Neural progenitor cell (in vitro differentiated cells): Measurements from ENCODE around the gene MTHFS. TPM values are rescaled to one million over a fixed set of nuclear protein-coding genes. Genes with fewer than 3 reads are reported as not detected.

ENCODE experiments used
- DNase-seq: peaks from one replicate; pipeline ENCODE4 v3.0.0-alpha.2; 2016; ENCODE audit warnings: low spot score
- H2AFZ ChIP-seq: fragments of 200-600 bp; sonication (generic); replicated peaks from 2 replicates; pipeline ENCODE4 v1.6.1; 2016; ENCODE audit warnings: antibody characterized with exemption
- H3F3A ChIP-seq: fragments of 200-600 bp; sonication (generic); 2 replicates; pipeline ENCODE4 v1.6.1; 2016; ENCODE audit warnings: antibody characterized with exemption, low read depth
- H3K27ac ChIP-seq: fragments of 200-600 bp; sonication (generic); 2 replicates; pipeline ENCODE4 v1.5.1; 2016; ENCODE audit warnings: mild to moderate bottlenecking
- H3K27me3 ChIP-seq: fragments of 200-600 bp; sonication (generic); 2 replicates; pipeline ENCODE4 v1.6.1; 2016; ENCODE audit warnings: mild to moderate bottlenecking, moderate library complexity
- H3K36me3 ChIP-seq: fragments of 200-600 bp; sonication (generic); 2 replicates; pipeline ENCODE4 v1.5.1; 2016
- H3K4me1 ChIP-seq: fragments of 200-600 bp; sonication (generic); 2 replicates; pipeline ENCODE4 v1.6.1; 2016; ENCODE audit warnings: mixed run types
- H3K4me2 ChIP-seq: fragments of 200-600 bp; sonication (generic); 2 replicates; pipeline ENCODE4 v1.6.1; 2016
- H3K4me3 ChIP-seq: fragments of 200-600 bp; sonication (generic); 2 replicates; pipeline ENCODE4 v1.5.1; 2016
- H3K79me2 ChIP-seq: fragments of 200-600 bp; sonication (generic); 2 replicates; pipeline ENCODE4 v1.6.1; 2016; ENCODE audit warnings: low read depth
- H3K9ac ChIP-seq: fragments of 200-600 bp; sonication (generic); 2 replicates; pipeline ENCODE4 v1.6.1; 2016
- H3K9me3 ChIP-seq: fragments of 200-600 bp; sonication (generic); 2 replicates; pipeline ENCODE4 v1.5.1; 2016; ENCODE audit warnings: low read depth
- H4K20me1 ChIP-seq: fragments of 200-600 bp; sonication (generic); 2 replicates; pipeline ENCODE4 v1.6.1; 2016; ENCODE audit warnings: low read depth
- H3K27ac Mint-ChIP-seq: 3 replicates; pipeline ENCODE4 v1.8.0; 2021; ENCODE audit warnings: mixed read lengths
- H3K27me3 Mint-ChIP-seq: 2 replicates; pipeline ENCODE4 v1.8.0; 2022; ENCODE audit warnings: low read depth, mild to moderate bottlenecking, inconsistent platforms, moderate library complexity, mixed read lengths; ENCODE audit not compliant: insufficient read depth
- H3K36me3 Mint-ChIP-seq: 3 replicates; pipeline ENCODE4 v1.8.0; 2021; ENCODE audit warnings: mixed read lengths
- H3K4me1 Mint-ChIP-seq: 3 replicates; pipeline ENCODE4 v1.8.0; 2021; ENCODE audit warnings: mixed read lengths
- H3K4me3 Mint-ChIP-seq: 3 replicates; pipeline ENCODE4 v1.8.0; 2021; ENCODE audit warnings: mild to moderate bottlenecking, moderate library complexity, mixed read lengths
- H3K9me3 Mint-ChIP-seq: 3 replicates; pipeline ENCODE4 v1.8.0; 2020; ENCODE audit warnings: mixed read lengths
- EZH2 ChIP-seq: fragments of 200-600 bp; sonication (generic); IDR thresholded peaks from 2 replicates; pipeline ENCODE4 v1.6.1; 2017; ENCODE audit warnings: antibody characterized with exemption, mild to moderate bottlenecking, moderate library complexity
- EZH2phosphoT487 ChIP-seq: fragments of 200-600 bp; sonication (generic); IDR thresholded peaks from 2 replicates; pipeline ENCODE4 v1.6.1; 2017; ENCODE audit warnings: antibody characterized with exemption
- total RNA-seq: library from RNA; depleted of rRNA; stranded (reverse); fragments of >200 nt; gene quantifications from 2 replicates; pipeline ENCODE4 v1.2.3, GENCODE V29; 2015; ENCODE audit warnings: low replicate concordance
- TF ChIP-seq, protein P1 (sequence below): fragments of 200-600 bp; sonication (generic); IDR thresholded peaks from 2 replicates; pipeline ENCODE4 v1.5.1; 2017; ENCODE audit warnings: antibody characterized with exemption, mild to moderate bottlenecking

Gene MTHFS
- total RNA-seq, 1 donor from 2014 or later = 28.9 TPM

- H3K27ac Mint-ChIP-seq = peak overlapping the region; percentile 39
- H3K36me3 ChIP-seq = no peaks in the 10 kb centered on the region
- H3F3A ChIP-seq = peaks cover 49% of the 10 kb centered on the region
- H3K9ac ChIP-seq = peak overlapping the region; percentile 84
- H3K4me1 Mint-ChIP-seq = peaks cover 9% of the 10 kb centered on the region
- peak overlapping the region; percentile 86 for H3K4me2 ChIP-seq
- H3K4me3 Mint-ChIP-seq = peak overlapping the region; percentile 98
- H3K4me3 ChIP-seq = peak overlapping the region; percentile 95
- TF ChIP-seq, protein P1, sequence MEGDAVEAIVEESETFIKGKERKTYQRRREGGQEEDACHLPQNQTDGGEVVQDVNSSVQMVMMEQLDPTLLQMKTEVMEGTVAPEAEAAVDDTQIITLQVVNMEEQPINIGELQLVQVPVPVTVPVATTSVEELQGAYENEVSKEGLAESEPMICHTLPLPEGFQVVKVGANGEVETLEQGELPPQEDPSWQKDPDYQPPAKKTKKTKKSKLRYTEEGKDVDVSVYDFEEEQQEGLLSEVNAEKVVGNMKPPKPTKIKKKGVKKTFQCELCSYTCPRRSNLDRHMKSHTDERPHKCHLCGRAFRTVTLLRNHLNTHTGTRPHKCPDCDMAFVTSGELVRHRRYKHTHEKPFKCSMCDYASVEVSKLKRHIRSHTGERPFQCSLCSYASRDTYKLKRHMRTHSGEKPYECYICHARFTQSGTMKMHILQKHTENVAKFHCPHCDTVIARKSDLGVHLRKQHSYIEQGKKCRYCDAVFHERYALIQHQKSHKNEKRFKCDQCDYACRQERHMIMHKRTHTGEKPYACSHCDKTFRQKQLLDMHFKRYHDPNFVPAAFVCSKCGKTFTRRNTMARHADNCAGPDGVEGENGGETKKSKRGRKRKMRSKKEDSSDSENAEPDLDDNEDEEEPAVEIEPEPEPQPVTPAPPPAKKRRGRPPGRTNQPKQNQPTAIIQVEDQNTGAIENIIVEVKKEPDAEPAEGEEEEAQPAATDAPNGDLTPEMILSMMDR = no peak
- TF ChIP-seq EZH2 (no peak), EZH2phosphoT487 (no peak)
- H3K27ac ChIP-seq = peak overlapping the region; percentile 96
- H3K9me3 Mint-ChIP-seq = peaks cover 47% of the 10 kb centered on the region
- H3K4me1 ChIP-seq = peaks cover 37% of the 10 kb centered on the region
- H4K20me1 ChIP-seq = peaks cover 18% of the 10 kb centered on the region
- H3K9me3 ChIP-seq = no peaks in the 10 kb centered on the region
- H3K36me3 Mint-ChIP-seq = peaks cover 40% of the 10 kb centered on the region
- H2AFZ ChIP-seq = no peak overlapping the region
- H3K27me3 Mint-ChIP-seq = peaks cover 5% of the 10 kb centered on the region
- DNase-seq = no peak
- H3K27me3 ChIP-seq = no peaks in the 10 kb centered on the region
- peaks cover 57% of the 10 kb centered on the region for H3K79me2 ChIP-seq
Measured at GRCh38 chr15:79922512-79923078, 25.8 kb upstream of the MTHFS start.

GRCh38 chr15:79919749-79920511, 23.1 kb upstream of the MTHFS start:
- H3K27me3 ChIP-seq = no peaks in the 10 kb centered on the region
- no peak overlapping the region for H3K27ac Mint-ChIP-seq
- H3K9ac ChIP-seq = no peak overlapping the region
- peaks cover 49% of the 10 kb centered on the region for H3F3A ChIP-seq
- H3K36me3 Mint-ChIP-seq = peaks cover 60% of the 10 kb centered on the region
- DNase-seq = peak; percentile 57
- H4K20me1 ChIP-seq = peaks cover 18% of the 10 kb centered on the region
- peak overlapping the region; percentile 76 for H3K4me2 ChIP-seq
- H3K79me2 ChIP-seq = peaks cover 63% of the 10 kb centered on the region
- H2AFZ ChIP-seq = no peak overlapping the region
- H3K36me3 ChIP-seq = no peaks in the 10 kb centered on the region
- peaks cover 9% of the 10 kb centered on the region for H3K4me1 Mint-ChIP-seq
- H3K9me3 ChIP-seq = no peaks in the 10 kb centered on the region
- peaks cover 37% of the 10 kb centered on the region for H3K4me1 ChIP-seq
- peak overlapping the region; percentile 38 for H3K4me3 ChIP-seq
- peaks cover 56% of the 10 kb centered on the region for H3K9me3 Mint-ChIP-seq
- H3K27me3 Mint-ChIP-seq = peaks cover 5% of the 10 kb centered on the region
- TF ChIP-seq EZH2 (no peak), EZH2phosphoT487 (no peak)
- TF ChIP-seq, protein P1 = no peak
- H3K27ac ChIP-seq = peak overlapping the region; percentile 95
- no peak overlapping the region for H3K4me3 Mint-ChIP-seq

GRCh38 chr15:79919090-79919748, 22.4 kb upstream of the MTHFS start:
- no peak overlapping the region for H3K9ac ChIP-seq
- Mint-ChIP-seq H3K36me3 (peaks cover 65% of the 10 kb centered on the region), H3K4me3 (no peak overlapping the region), H3K9me3 (peaks cover 60% of the 10 kb centered on the region), H3K27ac (no peak overlapping the region), H3K27me3 (peaks cover 7% of the 10 kb centered on the region), H3K4me1 (peaks cover 9% of the 10 kb centered on the region)
- H3K27ac ChIP-seq = peak overlapping the region; percentile 95
- H3K9me3 ChIP-seq = no peaks in the 10 kb centered on the region
- peak overlapping the region; percentile 8 for H2AFZ ChIP-seq
- H3K27me3 ChIP-seq = no peaks in the 10 kb centered on the region
- H4K20me1 ChIP-seq = peaks cover 18% of the 10 kb centered on the region
- H3K4me2 ChIP-seq = peak overlapping the region; percentile 76
- H3K79me2 ChIP-seq = peaks cover 63% of the 10 kb centered on the region
- peak; percentile 74 for DNase-seq
- H3K4me1 ChIP-seq = peaks cover 37% of the 10 kb centered on the region
- TF ChIP-seq, protein P1 = no peak
- TF ChIP-seq EZH2phosphoT487 = no peak
- no peak for TF ChIP-seq EZH2
- peak overlapping the region; percentile 38 for H3K4me3 ChIP-seq
- H3K36me3 ChIP-seq = peaks cover 2% of the 10 kb centered on the region
- H3F3A ChIP-seq = peaks cover 43% of the 10 kb centered on the region
